GM23338 (cell line): Measurements from ENCODE around the gene PCDHGA1.
A peak's percentile ranks its signal among the peaks of the same experiment; 100 is the strongest.

ENCODE experiments used
- CREB1 ChIP-seq: fragments of 250-450 bp; sonication (Bioruptor Pico); IDR thresholded peaks from 2 replicates; pipeline ENCODE4 v1.5.0; 2020; ENCODE audit warnings: low read depth, mild to moderate bottlenecking, moderate library complexity
- CTCF ChIP-seq, 2 experiments: fragments of 200-600 bp in 1 of 2; sonication (generic) in 1 of 2; conservative IDR thresholded peaks; 2 replicates each; pipeline versions ENCODE4 v1.5.1 to v1.6.1; 2016 to 2017; ENCODE audit warnings: antibody characterized with exemption in 2 of 2, low read depth in 2 of 2, mild to moderate bottlenecking in 2 of 2, moderate library complexity in 1 of 2
- EZH2 ChIP-seq: fragments of 200-600 bp; sonication (generic); IDR thresholded peaks from one replicate; pipeline ENCODE4 v1.8.0; 2017; ENCODE audit warnings: antibody characterized with exemption, mild to moderate bottlenecking, low read depth; ENCODE audit not compliant: unreplicated experiment
- EZH2phosphoT487 ChIP-seq: fragments of 200-600 bp; sonication (generic); IDR thresholded peaks from one replicate; pipeline ENCODE4 v1.8.1; 2018; ENCODE audit warnings: antibody characterized with exemption; ENCODE audit not compliant: unreplicated experiment
- POLR2AphosphoS5 ChIP-seq: IDR thresholded peaks from 2 replicates; pipeline ENCODE4 v1.6.1; 2016; ENCODE audit warnings: antibody characterized with exemption, low read depth
- REST ChIP-seq: IDR thresholded peaks from one replicate; pipeline ENCODE4 v1.6.1; 2018; ENCODE audit warnings: antibody characterized with exemption; ENCODE audit not compliant: unreplicated experiment

- TF ChIP-seq CTCF (conservative IDR thresholded peaks at IDR 0.05; ENCODE audit: low read depth in 2 of 2) = peak; percentile 43 to 47
- TF ChIP-seq CREB1 (CRISPR knock-in tag) = no peak
- TF ChIP-seq EZH2 = no peak
- no peak for TF ChIP-seq POLR2AphosphoS5
- no peak for TF ChIP-seq EZH2phosphoT487
- TF ChIP-seq REST = no peak
Measured at GRCh38 chr5:141373673-141374317, 43.5 kb downstream of the PCDHGA1 start, which contains the start of gene PCDHGA6.
